Measurements from ENCODE around the gene FSTL3. TPM values are rescaled to one million over a fixed set of nuclear protein-coding genes. Genes with fewer than 3 reads are reported as not detected.
"Not testable (repeated sequence)": the region's sequence is repeated elsewhere in the genome, so short reads cannot be mapped to it uniquely, and the experiment has no call there.

FSTL3 gene
- 108 TPM for total RNA-seq

DNA sequence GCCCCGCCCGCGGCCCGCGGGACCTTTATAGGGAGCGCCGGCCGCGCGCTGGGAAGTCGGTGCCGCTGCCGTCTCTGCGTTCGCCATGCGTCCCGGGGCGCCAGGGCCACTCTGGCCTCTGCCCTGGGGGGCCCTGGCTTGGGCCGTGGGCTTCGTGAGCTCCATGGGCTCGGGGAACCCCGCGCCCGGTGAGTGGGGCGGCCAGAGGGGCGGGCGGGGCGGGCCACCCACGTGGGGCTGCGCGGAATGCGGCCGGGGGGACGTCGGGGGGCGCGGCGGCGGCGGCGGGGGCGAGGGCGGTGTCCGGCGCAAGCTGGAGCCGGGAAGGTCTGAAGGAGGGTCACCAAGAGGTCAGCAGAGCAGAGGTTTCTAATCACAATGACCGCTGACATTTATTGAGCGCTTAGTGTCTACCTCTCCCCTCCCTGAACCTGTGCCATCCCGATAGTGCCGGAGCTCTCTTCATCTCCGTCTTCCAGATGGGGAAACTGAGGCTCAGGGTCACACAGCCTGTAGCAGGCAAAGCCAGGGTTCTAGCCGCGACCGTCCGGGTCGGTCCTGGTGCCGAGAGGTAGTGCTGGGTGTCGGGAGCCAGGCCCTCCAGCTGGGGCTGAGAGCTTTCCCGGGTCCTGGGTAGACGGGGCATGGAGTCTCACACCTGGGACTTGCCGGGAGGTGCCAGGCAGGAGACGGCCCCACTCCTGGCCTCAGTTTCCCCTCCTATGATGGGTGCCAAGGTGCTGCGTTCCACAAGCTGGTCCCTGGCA, at the start of gene FSTL3:
Gene FSTL3 (plus strand): TSS at position 54 of the 767 bp plus-strand sequence. CDS start 32 bp downstream, at position 86.
- intact Hi-C loops (cut with DNase I): no loop called here
- DNase-seq (ENCODE audit: low spot score) (no peak), ATAC-seq (no peak)

DNA sequence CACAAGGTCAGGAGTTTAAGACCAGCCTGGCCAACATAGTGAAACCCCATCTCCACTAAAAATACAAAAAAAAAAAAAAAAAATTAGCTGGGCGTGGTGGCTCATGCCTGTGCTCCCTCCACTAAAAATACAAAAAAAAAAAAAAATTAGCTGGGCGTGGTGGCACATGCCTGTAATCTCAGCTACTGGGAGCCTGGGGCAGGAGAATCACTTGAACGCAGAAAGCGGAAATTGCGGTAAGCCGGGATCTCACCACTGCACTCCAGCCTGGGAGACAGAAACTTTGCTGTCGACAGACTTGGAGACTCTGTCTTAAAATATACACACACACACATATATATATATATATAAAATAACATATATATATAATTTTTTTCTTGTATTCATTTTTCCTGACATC, 49.6 kb upstream of the FSTL3 start:
- ATAC-seq; intact Hi-C loops (cut with DNase I); DNase-seq (ENCODE audit: low spot score): not testable (repeated sequence)

DNA sequence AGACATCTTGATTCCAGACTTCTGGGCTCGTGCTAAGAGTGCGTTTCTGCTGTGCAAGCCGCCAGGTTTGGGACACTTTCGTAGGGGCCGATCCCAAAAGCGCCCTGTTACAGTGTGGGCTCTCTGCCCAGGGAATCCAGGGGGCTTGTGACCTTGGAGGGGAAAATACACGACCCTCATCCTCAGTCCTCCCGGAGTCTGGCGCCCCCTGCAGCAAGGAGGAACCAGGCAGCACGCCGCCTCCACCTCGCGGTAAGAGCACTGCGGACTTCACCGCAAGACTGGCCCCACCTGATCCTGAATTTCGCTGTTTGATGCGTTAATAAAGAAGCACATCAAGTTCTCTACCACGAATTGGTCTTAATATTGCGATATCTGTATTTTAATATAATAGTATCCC, 48.0 kb upstream of the FSTL3 start:
- intact Hi-C loops (cut with DNase I): no loop called here
- ATAC-seq (no peak), DNase-seq (ENCODE audit: low spot score) (no peak)

DNA sequence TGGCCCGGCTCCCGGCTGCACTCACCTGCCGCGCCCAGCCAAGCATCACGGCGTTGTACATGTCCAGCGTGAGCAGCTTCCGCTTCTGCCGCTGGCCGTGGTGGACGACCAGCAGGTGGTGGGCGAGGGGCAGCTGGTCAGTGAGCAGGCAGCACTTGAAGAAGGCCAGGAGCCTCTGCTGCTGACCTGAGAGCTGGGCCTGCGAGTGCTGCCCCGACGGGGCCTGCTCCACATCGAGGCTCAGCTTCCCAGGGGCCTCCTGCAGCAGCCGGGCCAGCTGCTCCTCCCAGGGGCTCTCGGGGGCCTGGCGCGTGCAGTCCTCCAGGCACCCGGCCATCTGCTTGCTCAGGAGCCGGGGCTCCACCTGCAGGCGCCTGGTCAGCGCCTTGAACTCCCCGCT, 46.7 kb upstream of the FSTL3 start:
- DNase-seq (ENCODE audit: low spot score); ATAC-seq; intact Hi-C loops (cut with DNase I): not testable (repeated sequence)

DNA sequence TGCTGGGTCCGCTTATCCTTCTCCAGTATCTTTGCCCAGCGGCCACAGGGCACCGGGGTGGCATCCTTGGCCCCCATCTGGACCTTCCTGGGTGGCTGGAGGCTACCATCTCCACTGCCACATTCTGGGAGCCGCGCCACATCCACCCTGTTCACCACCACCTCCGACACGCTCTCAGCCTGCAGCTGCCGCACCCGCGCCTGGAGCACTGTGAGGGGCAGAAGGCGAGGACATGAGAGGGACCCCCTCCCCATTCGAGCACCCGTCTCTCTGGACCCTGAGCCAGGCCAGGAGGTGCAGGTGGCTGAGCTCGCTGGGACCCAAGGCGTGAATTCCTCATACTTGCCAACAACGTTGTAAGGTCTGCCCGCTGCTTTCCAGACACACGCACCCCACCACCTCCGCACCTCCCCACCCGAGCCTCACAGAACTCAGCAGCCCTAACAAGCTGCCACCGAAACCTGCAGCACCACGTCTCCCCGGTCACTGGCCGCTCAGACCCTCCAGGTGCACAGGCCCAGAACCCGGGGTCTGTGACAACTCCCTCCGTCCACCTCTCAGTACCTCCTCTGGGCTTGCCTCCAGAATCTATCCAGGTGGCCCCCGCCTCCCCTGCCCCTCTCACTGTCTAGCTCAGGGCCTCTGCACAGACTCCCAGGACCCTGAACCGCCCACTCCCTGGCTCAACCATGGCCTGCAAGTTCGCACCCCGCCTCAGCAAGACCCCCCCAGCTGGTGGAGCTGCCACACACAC, 46.1 kb upstream of the FSTL3 start:
- intact Hi-C loops (cut with DNase I): no loop called here
- DNase-seq (ENCODE audit: low spot score) (no peak), ATAC-seq (no peak)

DNA sequence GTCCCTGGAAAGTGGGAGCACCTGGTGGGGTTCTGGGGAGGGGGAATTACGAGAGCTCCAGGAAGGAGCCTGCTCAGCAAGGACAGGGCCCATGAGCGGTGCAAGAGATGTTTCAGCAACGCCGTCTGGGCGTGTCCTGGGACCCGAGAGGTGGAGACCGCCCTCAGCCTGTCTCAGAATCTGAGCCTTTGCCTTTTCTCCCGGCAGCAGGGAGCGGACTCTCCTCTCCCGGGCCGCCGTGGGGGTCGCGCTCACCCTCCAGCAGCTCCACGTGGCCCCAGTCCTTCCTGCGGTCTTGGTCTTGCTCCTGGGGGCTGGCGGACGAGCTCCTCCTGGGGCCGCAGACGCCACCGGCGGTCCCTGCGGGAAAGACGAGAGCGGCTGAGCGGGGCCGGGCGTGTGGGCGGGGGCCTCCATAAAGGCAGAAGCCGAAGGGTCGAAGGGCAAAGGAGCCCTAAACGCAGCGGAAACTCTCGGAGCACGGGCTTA, 43.6 kb upstream of the FSTL3 start:
- no peak for ATAC-seq
- intact Hi-C loops (cut with DNase I): no loop called here
- no peak for DNase-seq (ENCODE audit: low spot score)

DNA sequence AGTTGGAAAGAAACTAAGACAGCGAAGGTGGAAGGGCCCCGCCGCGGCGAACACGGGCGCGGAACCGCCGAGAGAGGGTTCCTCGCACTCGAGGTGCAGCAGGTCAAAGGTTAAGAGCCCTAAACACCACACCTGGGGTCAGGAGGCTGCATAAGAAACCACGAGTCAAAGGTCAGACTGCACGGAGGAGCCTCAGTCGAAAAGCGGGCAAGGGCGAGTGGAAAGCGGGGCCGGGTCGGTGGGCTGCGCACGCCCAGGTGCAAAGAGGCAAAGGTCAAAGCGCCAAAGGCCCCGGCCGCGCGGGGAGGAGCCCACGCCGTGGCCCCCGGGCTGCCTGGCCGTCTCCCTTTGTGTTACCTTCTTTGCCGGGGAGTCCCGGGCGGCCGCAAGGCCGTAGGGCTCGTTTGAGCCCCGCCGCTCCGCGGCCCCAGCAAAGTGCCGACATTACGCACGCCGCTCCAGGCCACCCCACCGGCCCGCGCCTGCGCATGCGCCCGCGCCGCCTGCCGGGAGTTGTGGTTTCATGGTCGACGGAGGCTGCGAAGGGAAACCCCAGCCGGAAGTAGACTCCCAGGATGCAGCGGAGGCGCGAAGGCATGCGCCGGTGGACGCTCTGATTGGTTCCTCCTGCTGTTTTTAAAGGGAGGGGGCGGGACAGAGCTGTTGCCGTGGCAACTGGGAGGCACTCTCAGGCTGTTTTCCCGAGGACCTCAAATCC, 43.0 kb upstream of the FSTL3 start, which contains the start of gene POLRMT:
Gene POLRMT (minus strand): TSS at position 470 of the 718 bp plus-strand sequence. CDS start 25 bp downstream, at position 445.
- intact Hi-C loops (cut with DNase I): no loop called here
- peak; percentile 98 for ATAC-seq
- DNase-seq (ENCODE audit: low spot score): peak; percentile 98

DNA sequence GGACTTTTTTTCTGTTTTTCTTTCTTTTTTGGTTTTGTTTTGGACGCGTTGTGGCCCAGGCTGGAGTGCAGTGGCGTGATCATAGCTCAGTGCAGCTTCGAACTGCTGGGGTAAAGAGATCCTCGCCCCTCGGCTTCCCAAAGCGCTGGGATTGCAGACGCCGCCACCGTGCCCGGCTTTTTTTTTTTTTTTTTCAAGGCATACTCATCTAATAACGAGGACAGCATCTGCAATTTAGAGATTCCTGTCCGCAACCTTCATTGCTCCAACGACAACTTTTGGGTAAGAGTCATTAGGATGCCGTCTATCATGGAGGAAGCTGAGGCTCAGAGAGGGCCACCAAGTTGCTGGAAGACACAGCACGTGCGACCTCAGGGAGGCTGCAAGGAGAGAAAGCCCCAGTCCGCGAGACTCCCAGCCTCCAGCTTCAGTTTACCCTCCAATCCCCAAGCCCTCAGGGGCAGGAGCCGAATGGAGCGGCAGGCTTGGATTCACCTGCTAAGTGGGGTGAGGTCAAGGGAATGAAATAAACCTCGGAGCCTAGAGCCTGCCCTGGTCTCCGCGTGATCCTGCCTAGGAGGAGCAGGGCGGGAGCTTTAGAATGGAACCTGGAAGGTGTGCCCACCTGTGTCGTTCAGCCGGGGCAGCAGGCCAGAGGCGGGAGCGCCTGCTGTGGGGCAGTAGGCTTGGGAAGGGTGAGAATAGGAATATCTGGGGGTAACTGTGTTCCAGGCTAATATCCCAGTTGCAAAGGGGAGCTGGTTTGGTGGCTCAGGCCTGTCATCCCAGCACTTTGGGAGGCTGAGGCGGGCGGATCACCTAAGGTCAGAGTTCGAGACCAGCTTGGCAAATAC, 42.2 kb upstream of the FSTL3 start:
- ATAC-seq: peak; percentile 1
- no peak for DNase-seq (ENCODE audit: low spot score)
- intact Hi-C loops (cut with DNase I): no loop called here

DNA sequence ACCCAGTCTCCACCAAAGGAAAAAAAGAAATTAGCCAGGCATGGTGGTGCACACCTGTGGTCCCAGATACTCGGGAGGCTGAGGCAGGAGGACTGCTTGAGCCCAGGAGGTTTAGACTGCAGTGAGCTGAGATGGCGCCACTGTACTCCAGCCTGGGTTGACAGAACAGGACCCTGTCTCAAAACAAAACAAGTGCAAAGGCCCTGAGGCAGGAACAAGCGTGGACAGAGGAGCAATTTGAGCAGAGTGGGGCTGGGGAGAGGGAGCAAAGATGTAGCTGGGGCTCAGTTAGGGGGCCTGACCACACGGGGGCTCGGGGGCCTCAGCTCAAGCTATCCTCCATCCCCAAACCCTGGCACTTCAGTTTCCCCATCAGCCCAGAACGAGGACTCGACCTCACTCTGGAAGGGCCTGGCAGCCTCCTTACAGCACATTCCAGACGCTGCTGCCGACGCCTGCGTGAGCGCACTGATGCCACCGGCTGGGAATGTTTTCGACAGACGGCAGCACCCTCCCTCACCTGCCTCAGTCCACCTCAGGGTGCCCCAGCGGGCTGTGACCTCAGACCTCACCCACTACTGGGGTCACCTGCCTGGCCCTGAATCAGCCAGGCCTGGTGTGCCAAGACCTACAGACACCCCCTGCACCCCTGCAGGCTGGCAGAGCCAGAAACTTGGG, 41.1 kb upstream of the FSTL3 start:
- intact Hi-C loops (cut with DNase I): no loop called here
- ATAC-seq (no peak), DNase-seq (ENCODE audit: low spot score) (no peak)

DNA sequence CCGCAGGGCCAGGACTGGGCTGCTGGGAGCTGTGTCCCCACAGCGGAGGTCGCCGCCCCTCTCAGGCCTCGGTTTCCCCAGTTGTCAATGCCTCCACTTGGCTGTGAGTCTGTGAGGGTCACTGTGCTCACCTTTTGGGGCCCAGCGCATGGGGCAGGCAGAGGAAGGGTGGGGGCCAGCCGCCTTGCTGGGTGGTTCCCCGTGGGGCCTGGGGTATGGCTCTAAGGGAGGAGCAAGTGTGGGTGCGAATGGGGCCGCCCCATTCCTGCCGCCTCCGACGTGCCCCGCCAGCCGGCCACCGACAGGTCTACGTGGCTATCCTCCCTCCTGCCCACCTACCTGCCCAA, 37.3 kb upstream of the FSTL3 start:
- peak; percentile 3 for ATAC-seq
- no peak for DNase-seq (ENCODE audit: low spot score)
- intact Hi-C loops (cut with DNase I): no loop called here

DNA sequence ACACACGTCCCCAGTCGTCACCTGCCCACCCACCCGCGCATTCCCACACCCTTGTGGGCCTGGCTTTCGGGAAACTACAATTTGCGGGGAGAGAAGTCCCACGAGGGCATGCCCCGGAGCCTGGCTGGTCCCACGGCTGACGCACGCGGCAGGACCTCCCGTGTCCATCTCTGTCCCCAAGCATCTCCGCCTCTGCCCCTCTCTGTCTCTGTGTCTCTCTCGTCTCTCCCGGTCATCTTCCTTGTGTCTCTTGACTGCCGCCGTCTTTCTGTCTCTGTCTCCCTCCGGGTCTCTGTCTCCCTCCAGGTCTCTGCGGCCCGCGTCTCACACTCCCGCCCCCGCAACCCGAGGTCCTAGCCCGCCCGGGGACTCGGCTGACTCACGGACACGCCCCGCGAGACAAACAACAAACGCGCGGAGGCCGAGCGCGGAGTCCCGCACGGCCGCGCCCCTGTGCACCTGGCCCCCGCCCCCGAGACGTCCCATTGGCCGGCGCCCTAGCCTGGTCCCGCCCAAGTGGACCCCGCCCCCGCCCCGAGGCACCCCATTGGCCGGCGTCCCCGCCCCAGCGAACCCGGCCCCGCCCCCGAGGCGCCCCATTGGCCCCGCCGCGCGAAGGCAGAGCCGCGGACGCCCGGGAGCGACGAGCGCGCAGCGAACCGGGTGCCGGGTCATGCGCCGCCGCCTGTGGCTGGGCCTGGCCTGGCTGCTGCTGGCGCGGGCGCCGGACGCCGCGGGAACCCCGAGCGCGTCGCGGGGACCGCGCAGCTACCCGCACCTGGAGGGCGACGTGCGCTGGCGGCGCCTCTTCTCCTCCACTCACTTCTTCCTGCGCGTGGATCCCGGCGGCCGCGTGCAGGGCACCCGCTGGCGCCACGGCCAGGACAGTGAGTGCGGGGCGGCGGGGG, 36.7 kb upstream of the FSTL3 start, which contains the start of gene FGF22:
Gene FGF22 (plus strand): TSS at position 627 of the 908 bp plus-strand sequence. CDS start 47 bp downstream, at position 674.
- intact Hi-C loops (cut with DNase I): no loop called here
- ATAC-seq (peak; percentile 90), DNase-seq (ENCODE audit: low spot score) (peak; percentile 96)

DNA sequence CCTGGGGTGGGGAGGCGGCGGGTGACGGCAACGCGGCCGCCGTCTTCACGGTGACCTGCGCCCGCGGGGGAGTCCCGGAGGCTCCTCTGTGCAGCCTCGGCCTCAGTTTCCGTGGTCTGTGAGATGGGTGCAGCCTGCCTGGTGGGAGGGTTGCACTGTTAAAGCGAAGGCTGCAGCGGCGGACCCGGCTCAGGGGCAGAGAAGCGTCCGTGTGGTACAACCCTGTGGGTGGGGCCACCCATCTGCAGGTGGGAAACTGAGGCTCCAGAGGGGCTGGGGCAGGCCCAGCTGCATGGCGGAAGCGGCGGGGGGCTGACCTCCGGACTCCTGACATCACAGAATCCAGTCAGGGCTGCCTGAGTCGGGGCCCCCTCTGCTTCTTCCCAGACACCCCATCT, 36.0 kb upstream of the FSTL3 start:
- DNase-seq (ENCODE audit: low spot score) (no peak), ATAC-seq (no peak)
- intact Hi-C loops (cut with DNase I): no loop called here

DNA sequence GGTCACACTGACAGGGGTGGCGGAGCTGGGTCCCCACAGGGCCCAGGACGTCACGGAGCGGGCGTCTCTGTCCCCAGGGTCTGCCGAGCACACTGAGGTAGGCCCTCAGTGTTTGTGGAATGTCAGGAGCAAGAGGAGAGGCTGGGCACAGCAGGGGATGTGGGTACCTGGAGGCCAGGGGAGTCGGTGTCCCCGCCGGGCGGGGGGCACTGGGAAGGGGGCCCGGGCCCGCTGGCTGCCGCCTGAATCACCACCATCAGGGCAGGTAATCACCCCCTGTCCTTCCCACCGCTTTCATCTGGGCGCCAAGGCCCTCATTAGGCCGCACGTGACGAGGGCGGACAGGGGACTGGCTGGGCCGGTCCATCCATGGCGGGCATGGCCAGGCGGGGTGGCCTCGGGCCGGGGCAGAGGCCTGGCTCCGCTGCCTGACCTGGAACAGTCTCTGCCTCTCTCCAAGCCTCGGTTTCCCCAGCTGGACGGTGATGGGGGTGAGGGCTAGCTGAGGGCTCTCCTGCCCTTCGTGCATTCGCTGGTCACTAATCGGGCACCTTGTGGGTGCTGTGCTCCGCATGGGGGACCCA, 35.5 kb upstream of the FSTL3 start:
- intact Hi-C loops (cut with DNase I): no loop called here
- no peak for DNase-seq (ENCODE audit: low spot score)
- no peak for ATAC-seq

DNA sequence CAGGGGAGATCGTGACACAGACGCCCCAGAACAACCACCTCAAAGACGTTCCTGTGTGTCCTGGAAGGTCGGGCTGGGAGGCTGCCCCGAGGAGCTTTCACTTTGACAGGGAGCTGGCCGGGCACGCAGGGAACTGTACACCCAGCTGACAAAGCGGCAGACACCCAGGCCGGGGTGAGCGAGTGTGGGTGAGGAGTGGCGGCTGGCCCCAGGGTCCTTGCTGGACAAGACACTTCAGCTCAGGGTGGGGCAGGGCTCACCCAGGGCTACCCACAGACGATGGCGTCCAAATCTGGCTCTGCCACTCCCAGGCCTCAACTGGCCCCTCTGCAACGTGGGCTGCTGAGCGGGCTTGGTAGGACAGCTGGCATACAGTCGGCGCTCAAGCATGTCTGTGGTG, 34.5 kb upstream of the FSTL3 start:
- intact Hi-C loops (cut with DNase I): no loop called here
- DNase-seq (ENCODE audit: low spot score): no peak
- ATAC-seq: no peak

DNA sequence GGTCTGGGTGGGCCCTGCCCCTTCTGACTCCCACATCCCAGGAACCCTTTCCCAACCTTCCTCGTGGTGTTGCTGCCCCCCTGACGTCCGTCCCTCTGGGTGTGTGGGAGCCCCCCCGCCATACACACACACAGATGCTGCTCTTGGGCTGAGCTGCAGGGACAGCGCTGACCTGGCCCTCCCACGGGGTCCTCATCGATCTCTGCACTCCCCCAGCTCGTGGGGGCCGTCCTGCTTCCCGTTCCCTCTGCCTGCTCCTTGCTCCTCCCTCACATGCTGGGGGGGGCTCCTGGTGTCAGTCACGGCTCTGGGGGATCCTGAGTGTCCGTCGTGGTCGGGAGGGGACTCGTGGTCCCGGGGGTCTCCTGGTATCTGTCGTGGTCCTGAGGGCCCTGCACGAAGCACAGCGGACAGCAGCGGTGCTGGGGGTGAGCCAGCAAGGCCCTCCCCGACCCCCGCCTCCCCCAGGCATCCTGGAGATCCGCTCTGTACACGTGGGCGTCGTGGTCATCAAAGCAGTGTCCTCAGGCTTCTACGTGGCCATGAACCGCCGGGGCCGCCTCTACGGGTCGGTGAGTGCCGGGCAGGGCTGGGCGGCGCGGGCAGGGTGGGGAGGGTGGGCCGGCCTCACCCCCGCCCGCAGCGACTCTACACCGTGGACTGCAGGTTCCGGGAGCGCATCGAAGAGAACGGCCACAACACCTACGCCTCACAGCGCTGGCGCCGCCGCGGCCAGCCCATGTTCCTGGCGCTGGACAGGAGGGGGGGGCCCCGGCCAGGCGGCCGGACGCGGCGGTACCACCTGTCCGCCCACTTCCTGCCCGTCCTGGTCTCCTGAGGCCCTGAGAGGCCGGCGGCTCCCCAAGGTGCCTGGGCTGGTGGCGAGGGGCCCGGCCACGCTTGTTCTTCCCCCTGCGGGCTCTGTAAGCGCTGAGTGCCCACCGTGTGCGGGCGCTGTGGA, 33.1 kb upstream of the FSTL3 start:
- ATAC-seq (no peak), DNase-seq (ENCODE audit: low spot score) (no peak)
- intact Hi-C loops (cut with DNase I): no loop called here

DNA sequence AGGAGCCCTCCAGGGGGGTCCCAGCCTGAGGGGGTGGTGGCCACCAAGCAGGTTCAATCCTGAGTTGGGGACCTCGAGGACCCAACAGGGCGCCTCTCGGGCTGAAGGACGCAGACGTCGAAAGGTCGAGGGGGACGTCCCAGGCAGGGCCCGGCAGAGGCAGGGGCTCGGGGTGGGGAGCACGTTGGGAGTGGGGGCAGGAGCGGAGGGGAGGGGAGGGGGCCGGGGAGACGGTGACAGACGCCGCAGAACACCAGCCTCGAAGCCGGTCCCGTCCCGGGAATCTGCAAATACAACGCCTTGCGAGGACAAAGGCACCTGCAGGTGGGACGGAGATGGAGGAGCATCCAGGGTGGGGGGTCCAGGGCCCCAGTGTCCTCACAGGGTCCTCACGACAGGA, 32.5 kb upstream of the FSTL3 start:
- ATAC-seq: no peak

More for the DNA sequence above, 32.5 kb upstream of the FSTL3 start:
- intact Hi-C loops (cut with DNase I): no loop called here
- DNase-seq (ENCODE audit: low spot score): no peak
